Endothelial cell of umbilical vein (primary cell): ENCODE results near the gene GNAQ. TPM values are rescaled to one million over a fixed set of nuclear protein-coding genes. Genes with fewer than 3 reads are reported as not detected.
"Not testable (repeated sequence)": the region's sequence is repeated elsewhere in the genome, so short reads cannot be mapped to it uniquely, and the experiment has no call there.

Source experiments
- BruUV-seq: library from RNA; stranded (reverse); fragments of 400-500 nt; replicated peaks from 2 replicates; lab custom pipeline; 2021; lab: Mats Ljungman, UMichigan
- CTCF ChIA-PET: fragments of 300-600, 350-600 bp; sonication (Branson Sonifier 250); formaldehyde crosslinking; loops from one replicate; lab custom pipeline; 2021; ENCODE audit warnings: antibody characterized with exemption, inconsistent platforms; lab: Charles Lee
- POLR2A ChIA-PET: fragments of 300-600, 350-600 bp; sonication (Branson Sonifier 250); formaldehyde crosslinking; loops from one replicate; lab custom pipeline; 2021; ENCODE audit warnings: antibody characterized with exemption, inconsistent platforms; lab: Charles Lee
- DNase-seq: peaks from one replicate; pipeline ENCODE4 v3.0.0-alpha.2; 2011; ENCODE audit warnings: low read depth, low spot score
- FAIRE-seq: peaks from 2 replicates; lab custom pipeline; 2011; peaks lifted over from hg19 to GRCh38; lab: Jason Lieb, UNC
- H2AFZ ChIP-seq: 2 replicates; pipeline ENCODE4 v1.6.0; 2012; ENCODE audit warnings: low read depth, low read length, control low read depth, inconsistent platforms
- H3K27ac ChIP-seq: 2 replicates; pipeline ENCODE4 v1.5.1; 2011; ENCODE audit warnings: low read depth, mild to moderate bottlenecking, control low read depth, low read length, moderate library complexity; ENCODE audit not compliant: insufficient read depth
- H3K27me3 ChIP-seq, 2 experiments: 2 replicates each; pipeline versions ENCODE4 v1.6.0 to v1.6.1; 2011; ENCODE audit warnings: low read length in 2 of 2, mixed read lengths in 1 of 2; ENCODE audit not compliant: control insufficient read depth in 2 of 2, insufficient read depth in 2 of 2
- H3K36me3 ChIP-seq, 2 experiments: 2 replicates in 1 of 2; 3 replicates in 1 of 2; pipeline ENCODE4 v1.5.1; 2011; ENCODE audit warnings: low read length in 2 of 2, mild to moderate bottlenecking in 1 of 2, moderate library complexity in 1 of 2; ENCODE audit not compliant: control insufficient read depth in 2 of 2, insufficient read depth in 2 of 2; ENCODE audit errors: extremely low read depth in 1 of 2
- H3K4me1 ChIP-seq: 3 replicates; pipeline ENCODE4 v1.5.1; 2011; ENCODE audit warnings: mild to moderate bottlenecking, low read length; ENCODE audit not compliant: control insufficient read depth, insufficient read depth; ENCODE audit errors: extremely low read depth
- H3K4me2 ChIP-seq: 2 replicates; pipeline ENCODE4 v1.6.1; 2011; ENCODE audit warnings: low read length, control low read depth, mixed read lengths; ENCODE audit not compliant: insufficient read depth
- H3K4me3 ChIP-seq, 3 experiments: fragments of 200-600 bp in 1 of 3; sonication (generic), shearing (Covaris generic) in 1 of 3; replicated peaks in 1 of 3; 2 replicates each; pipeline ENCODE4 v1.5.1; 2011 to 2016; ENCODE audit warnings: control low read depth in 3 of 3, low read length in 3 of 3, mild to moderate bottlenecking in 2 of 3, inconsistent platforms in 1 of 3, low read depth in 1 of 3, moderate library complexity in 1 of 3; ENCODE audit not compliant: insufficient read depth in 1 of 3
- H3K79me2 ChIP-seq: 2 replicates; pipeline ENCODE4 v1.6.0; 2012; ENCODE audit warnings: low read length, inconsistent platforms; ENCODE audit not compliant: control insufficient read depth, insufficient read depth
- H3K9ac ChIP-seq: replicated peaks from 2 replicates; pipeline ENCODE3; 2011; ENCODE audit warnings: low read length, control low read depth; ENCODE audit not compliant: insufficient read depth; ENCODE audit errors: extremely low read depth
- H3K9me1 ChIP-seq: replicated peaks from 3 replicates; pipeline ENCODE4 v1.6.0; 2011; ENCODE audit warnings: mild to moderate bottlenecking, low read length; ENCODE audit not compliant: control insufficient read depth, insufficient read depth; ENCODE audit errors: extremely low read depth
- H3K9me3 ChIP-seq: replicated peaks from 2 replicates; pipeline ENCODE4 v1.5.1; 2012; ENCODE audit warnings: low read length, inconsistent platforms; ENCODE audit not compliant: control insufficient read depth, insufficient read depth
- H4K20me1 ChIP-seq: replicated peaks from 2 replicates; pipeline ENCODE3; 2011; ENCODE audit warnings: mild to moderate bottlenecking, low read length; ENCODE audit not compliant: control insufficient read depth, insufficient read depth; ENCODE audit errors: extremely low read depth
- EZH2 ChIP-seq: IDR thresholded peaks from 2 replicates; pipeline ENCODE4 v1.6.1; 2012; ENCODE audit warnings: borderline replicate concordance, low read depth, mild to moderate bottlenecking, moderate library complexity, low read length, inconsistent platforms; ENCODE audit not compliant: severe bottlenecking
- FOS ChIP-seq: IDR thresholded peaks from 2 replicates; pipeline ENCODE4 v1.6.1; 2011; ENCODE audit warnings: mild to moderate bottlenecking, low read length, moderate library complexity, borderline replicate concordance; ENCODE audit not compliant: insufficient read depth
- GATA2 ChIP-seq: IDR thresholded peaks from 2 replicates; pipeline ENCODE4 v1.7.0; 2011; ENCODE audit warnings: low read depth, mild to moderate bottlenecking, moderate library complexity, mixed read lengths, low read length; ENCODE audit not compliant: insufficient read length, insufficient read depth
- JUN ChIP-seq: IDR thresholded peaks from 2 replicates; pipeline ENCODE4 v1.6.1; 2011; ENCODE audit warnings: borderline replicate concordance, low read depth; ENCODE audit not compliant: insufficient read length, insufficient read depth
- MYC ChIP-seq: IDR thresholded peaks from one replicate; pipeline ENCODE4 v1.6.1; 2011; ENCODE audit warnings: mild to moderate bottlenecking, low read depth, low read length
- POLR2A ChIP-seq: IDR thresholded peaks from 2 replicates; pipeline ENCODE4 v1.6.1; 2012; ENCODE audit warnings: low read depth, mild to moderate bottlenecking, control low read depth, low read length
- POLR2AphosphoS5 ChIP-seq: IDR thresholded peaks from 2 replicates; pipeline ENCODE4 v1.6.1; 2012; ENCODE audit warnings: low read depth, mild to moderate bottlenecking, control low read depth, low read length, moderate library complexity; ENCODE audit not compliant: insufficient read depth
- dilution Hi-C: fragments of 300-500 bp; cut with MboI; formaldehyde crosslinking; loops from one replicate; pipeline ENCODE4 v1.15.0; 2019; ENCODE audit warnings: low sequenced_read_pairs; ENCODE audit not compliant: extremely low pct_ligation_motif_present
- intact Hi-C: fragments of 100-400 bp; cut with micrococcal nuclease; formaldehyde crosslinking; loops from one replicate; pipeline ENCODE4 v1.10.0; 2022
- polyA plus RNA-seq, 4 experiments: library from polyadenylated mRNA; depleted of rRNA in 3 of 4; stranded (reverse) in 3 of 4; unstranded in 1 of 4; fragments of >200 nt; gene quantifications; 2 replicates each; pipeline versions ENCODE4 v1.2.1 to v1.2.3, GENCODE V29; 2011 to 2012; ENCODE audit warnings: missing spikeins in 1 of 4
- total RNA-seq: library from RNA; stranded (reverse); gene quantifications from 2 replicates; pipeline ENCODE4 v1.2.3, GENCODE V29; 2021
- TF ChIP-seq, protein P1 (sequence below), 2 donors: IDR thresholded peaks; 1 replicate in 1 of 2; 2 replicates in 1 of 2; pipeline ENCODE4 v1.5.1; 2011; ENCODE audit warnings: low read length in 2 of 2, mild to moderate bottlenecking in 2 of 2, moderate library complexity in 2 of 2, control low read depth in 1 of 2, inconsistent platforms in 1 of 2, low read depth in 1 of 2; ENCODE audit not compliant: insufficient read depth in 1 of 2; ENCODE audit errors: extremely low read depth in 1 of 2
- TF ChIP-seq, protein P2 (sequence below): IDR thresholded peaks from 2 replicates; pipeline ENCODE4 v1.6.1; 2011; ENCODE audit not compliant: insufficient read depth, insufficient read length

The GNAQ gene
- total and polyA plus RNA-seq, 2 donors (not counting 3 experiments of a cell fraction or from before 2014, with no cell fraction given), result 26.1 to 67.3 TPM

DNA sequence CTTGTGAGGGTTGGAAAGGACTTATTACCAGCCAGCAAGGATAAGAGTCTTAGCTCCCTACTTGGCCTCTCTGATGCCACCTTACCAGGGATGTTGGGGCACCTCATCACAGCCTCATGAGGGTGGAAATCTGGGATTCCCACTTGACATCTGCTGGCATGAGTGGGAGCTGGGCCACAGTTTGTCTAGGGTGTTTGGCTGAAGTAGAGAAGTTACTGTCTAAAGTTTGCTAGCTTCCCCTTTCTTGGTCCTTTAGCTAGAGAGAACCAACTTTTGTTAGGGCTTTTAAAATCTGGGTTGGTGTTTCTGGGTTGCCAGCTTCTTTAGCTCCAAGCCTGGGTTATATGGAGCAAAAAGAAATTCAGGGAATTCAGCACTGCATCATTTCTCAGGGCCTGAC lies 326.0 kb downstream of the GNAQ start:
- Histone ChIP-seq H2AFZ (no peak overlapping the region), H3K4me3 (no peak overlapping the region), H3K36me3 (no peaks in the 10 kb centered on the region), H3K27ac (no peak overlapping the region), H3K9ac (no peak overlapping the region), H4K20me1 (no peaks in the 10 kb centered on the region), H3K4me1 (peaks cover 40% of the 10 kb centered on the region), H3K79me2 (no peaks in the 10 kb centered on the region), H3K9me1 (no peaks in the 10 kb centered on the region), H3K27me3 (no peaks in the 10 kb centered on the region), H3K9me3 (no peaks in the 10 kb centered on the region), H3K4me2 (no peak overlapping the region)
- BruUV-seq, result no TSS peak
- DNase-seq (no peak), FAIRE-seq (no peak)
- ChIA-PET CTCF (no interaction called here), POLR2A (no interaction called here)
- TF ChIP-seq, protein P1, sequence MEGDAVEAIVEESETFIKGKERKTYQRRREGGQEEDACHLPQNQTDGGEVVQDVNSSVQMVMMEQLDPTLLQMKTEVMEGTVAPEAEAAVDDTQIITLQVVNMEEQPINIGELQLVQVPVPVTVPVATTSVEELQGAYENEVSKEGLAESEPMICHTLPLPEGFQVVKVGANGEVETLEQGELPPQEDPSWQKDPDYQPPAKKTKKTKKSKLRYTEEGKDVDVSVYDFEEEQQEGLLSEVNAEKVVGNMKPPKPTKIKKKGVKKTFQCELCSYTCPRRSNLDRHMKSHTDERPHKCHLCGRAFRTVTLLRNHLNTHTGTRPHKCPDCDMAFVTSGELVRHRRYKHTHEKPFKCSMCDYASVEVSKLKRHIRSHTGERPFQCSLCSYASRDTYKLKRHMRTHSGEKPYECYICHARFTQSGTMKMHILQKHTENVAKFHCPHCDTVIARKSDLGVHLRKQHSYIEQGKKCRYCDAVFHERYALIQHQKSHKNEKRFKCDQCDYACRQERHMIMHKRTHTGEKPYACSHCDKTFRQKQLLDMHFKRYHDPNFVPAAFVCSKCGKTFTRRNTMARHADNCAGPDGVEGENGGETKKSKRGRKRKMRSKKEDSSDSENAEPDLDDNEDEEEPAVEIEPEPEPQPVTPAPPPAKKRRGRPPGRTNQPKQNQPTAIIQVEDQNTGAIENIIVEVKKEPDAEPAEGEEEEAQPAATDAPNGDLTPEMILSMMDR (IDR thresholded peaks at IDR 0.05; ENCODE audit: extremely low read depth in 1 of 2, insufficient read depth in 1 of 2, low read depth in 1 of 2, low read length in 2 of 2), result no peak
- TF ChIP-seq, protein P2, sequence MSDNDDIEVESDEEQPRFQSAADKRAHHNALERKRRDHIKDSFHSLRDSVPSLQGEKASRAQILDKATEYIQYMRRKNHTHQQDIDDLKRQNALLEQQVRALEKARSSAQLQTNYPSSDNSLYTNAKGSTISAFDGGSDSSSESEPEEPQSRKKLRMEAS, result no peak
- TF ChIP-seq EZH2 (no peak), MYC (no peak), JUN (no peak), GATA2 (no peak), POLR2A (no peak), FOS (no peak), POLR2AphosphoS5 (no peak)
- intact Hi-C loops (loop anchor here (5.0 kb wide), 1 partner anchor 283 kb away; no protein-coding TSS in a partner anchor), dilution Hi-C loops (no loop called here)

DNA sequence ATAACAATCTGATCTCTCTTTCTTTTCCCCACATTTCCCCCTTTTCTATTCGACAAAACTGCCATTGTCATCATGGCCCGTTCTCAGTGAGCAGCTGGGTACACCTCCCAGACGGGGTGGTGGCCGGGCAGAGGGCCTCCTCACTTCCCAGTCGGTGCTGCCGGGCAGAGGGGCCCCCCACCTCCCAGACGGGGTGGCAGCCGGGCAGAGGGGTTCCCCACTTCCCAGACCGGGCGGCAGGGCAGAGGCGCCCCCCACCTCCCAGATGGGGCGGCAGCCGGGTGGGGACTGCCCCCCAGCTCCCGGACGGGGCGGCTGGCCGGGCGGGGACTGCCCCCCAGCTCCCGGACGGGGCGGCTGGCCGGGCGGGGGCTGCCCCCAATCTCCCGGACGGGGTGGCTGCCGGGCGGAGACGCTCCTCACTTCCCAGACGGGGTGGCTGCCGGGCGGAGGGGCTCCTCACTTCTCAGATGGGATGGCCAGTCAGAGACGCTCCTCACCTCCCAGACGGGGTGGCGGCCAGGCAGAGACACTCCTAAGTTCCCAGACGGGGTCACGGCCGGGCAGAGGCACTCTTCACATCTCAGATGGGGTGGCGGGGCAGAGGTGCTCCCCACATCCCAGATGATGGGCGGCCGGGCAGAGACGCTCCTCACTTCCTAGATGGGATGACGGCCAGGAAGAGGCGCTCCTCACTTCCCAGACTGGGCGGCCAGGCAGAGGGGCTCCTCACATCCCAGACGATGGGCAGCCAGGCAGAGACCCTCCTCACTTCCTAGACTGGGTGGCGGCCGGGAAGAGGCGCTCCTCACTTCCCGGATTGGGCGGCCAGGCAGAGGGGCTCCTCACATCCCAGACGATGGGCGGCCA lies 328.9 kb downstream of the GNAQ start:
- H3K9me1 ChIP-seq, intact Hi-C loops, H3K4me2 ChIP-seq, H2AFZ ChIP-seq, H3K27ac ChIP-seq, DNase-seq, H3K4me3 ChIP-seq, H3K9me3 ChIP-seq, CTCF ChIA-PET, H3K27me3 ChIP-seq, H3K36me3 ChIP-seq, FAIRE-seq, H4K20me1 ChIP-seq, POLR2A ChIA-PET, BruUV-seq, H3K9ac ChIP-seq, dilution Hi-C loops, H3K79me2 ChIP-seq: not testable (repeated sequence)
- peaks cover 14% of the 10 kb centered on the region for H3K4me1 ChIP-seq
